Keratinocyte (primary cell): ENCODE results near the gene MZT2B. TPM values are rescaled to one million over a fixed set of nuclear protein-coding genes. Genes with fewer than 3 reads are reported as not detected.
"Not testable (repeated sequence)": the region's sequence is repeated elsewhere in the genome, so short reads cannot be mapped to it uniquely, and the experiment has no call there.

Experiments used
- DNase-seq: peaks from one replicate; pipeline ENCODE4 v3.0.0-alpha.2; 2011; ENCODE audit warnings: low read depth, missing footprints, low spot score
- FAIRE-seq: peaks from 2 replicates; lab custom pipeline; 2011; peaks lifted over from hg19 to GRCh38; lab: Jason Lieb, UNC
- H2AFZ ChIP-seq: 2 replicates; pipeline ENCODE4 v1.6.0; 2012; ENCODE audit warnings: low read length, control low read depth, inconsistent platforms; ENCODE audit not compliant: control insufficient read depth
- H3K27ac ChIP-seq: 2 replicates; pipeline ENCODE4 v1.5.1; 2011; ENCODE audit warnings: low read length; ENCODE audit not compliant: control insufficient read depth, insufficient read depth
- H3K27me3 ChIP-seq: 3 replicates; pipeline ENCODE4 v1.6.0; 2011; ENCODE audit warnings: low read length; ENCODE audit not compliant: control insufficient read depth, insufficient read depth; ENCODE audit errors: extremely low read depth
- H3K36me3 ChIP-seq, 2 experiments: 2 replicates in 1 of 2; 3 replicates in 1 of 2; pipeline ENCODE4 v1.5.1; 2011; ENCODE audit warnings: low read length in 2 of 2, mild to moderate bottlenecking in 1 of 2; ENCODE audit not compliant: control insufficient read depth in 2 of 2, insufficient read depth in 2 of 2; ENCODE audit errors: extremely low read depth in 1 of 2
- H3K4me1 ChIP-seq: 3 replicates; pipeline ENCODE4 v1.5.1; 2011; ENCODE audit warnings: low read length; ENCODE audit not compliant: control insufficient read depth, insufficient read depth; ENCODE audit errors: extremely low read depth
- H3K4me2 ChIP-seq: 3 replicates; pipeline ENCODE4 v1.6.0; 2011; ENCODE audit warnings: low read depth, low read length; ENCODE audit not compliant: control insufficient read depth, insufficient read depth; ENCODE audit errors: extremely low read depth
- H3K4me3 ChIP-seq, 3 experiments: fragments of 200-600 bp in 1 of 3; sonication (generic) in 1 of 3; 2 replicates in 2 of 3; 3 replicates in 1 of 3; pipeline ENCODE4 v1.5.1; 2011 to 2016; ENCODE audit warnings: low read length in 3 of 3, mild to moderate bottlenecking in 3 of 3, control low read depth in 2 of 3, inconsistent platforms in 1 of 3, low read depth in 1 of 3, mixed read lengths in 1 of 3, mixed run types in 1 of 3, moderate library complexity in 1 of 3; ENCODE audit not compliant: control insufficient read depth in 2 of 3, insufficient read depth in 2 of 3; ENCODE audit errors: extremely low read depth in 1 of 3
- H3K79me2 ChIP-seq: 2 replicates; pipeline ENCODE4 v1.6.0; 2012; ENCODE audit warnings: low read length; ENCODE audit not compliant: control insufficient read depth, insufficient read depth
- H3K9ac ChIP-seq: 3 replicates; pipeline ENCODE4 v1.6.0; 2011; ENCODE audit warnings: low read length; ENCODE audit not compliant: control insufficient read depth, insufficient read depth; ENCODE audit errors: extremely low read depth
- H3K9me1 ChIP-seq: 3 replicates; pipeline ENCODE4 v1.6.0; 2011; ENCODE audit warnings: low read length; ENCODE audit not compliant: control insufficient read depth, insufficient read depth; ENCODE audit errors: extremely low read depth
- H3K9me3 ChIP-seq: 2 replicates; pipeline ENCODE4 v1.5.1; 2012; ENCODE audit warnings: low read depth, low read length; ENCODE audit not compliant: control insufficient read depth
- H4K20me1 ChIP-seq: 3 replicates; pipeline ENCODE4 v1.6.0; 2011; ENCODE audit warnings: low read length; ENCODE audit not compliant: control insufficient read depth, insufficient read depth; ENCODE audit errors: extremely low read depth
- dilution Hi-C: fragments of 300-500 bp; cut with MboI; formaldehyde crosslinking; loops from one replicate; pipeline ENCODE4 v1.7.0; 2020; ENCODE audit warnings: low sequenced_read_pairs; ENCODE audit not compliant: extremely low pct_ligation_motif_present
- polyA plus RNA-seq, 5 experiments: library from polyadenylated mRNA; depleted of rRNA in 3 of 5; stranded (reverse) in 3 of 5; stranded (forward) in 1 of 5; unstranded in 1 of 5; fragments of >200 nt; gene quantifications; 1 replicate in 1 of 5; 2 replicates in 3 of 5; 3 replicates in 1 of 5; pipeline versions ENCODE4 v1.2.1 to v1.2.3, GENCODE V29; 2011 to 2012; ENCODE audit warnings: missing spikeins in 2 of 5, low read depth in 1 of 5, low replicate concordance in 1 of 5

MZT2B gene
- polyA plus RNA-seq, 1 donor (not counting 4 experiments of a cell fraction or from before 2014, with no cell fraction given): 133 TPM

GRCh38 chr2:130141002-130141401 is 41.1 kb upstream of the MZT2B start:
- H3K4me2 ChIP-seq, H3K9me3 ChIP-seq, H4K20me1 ChIP-seq, H3K4me1 ChIP-seq, H3K4me3 ChIP-seq, H3K9ac ChIP-seq, H3K27ac ChIP-seq, FAIRE-seq, H2AFZ ChIP-seq, DNase-seq, H3K36me3 ChIP-seq, H3K27me3 ChIP-seq, dilution Hi-C loops, H3K79me2 ChIP-seq, H3K9me1 ChIP-seq: not testable (repeated sequence)

- H2AFZ ChIP-seq, H3K27ac ChIP-seq, DNase-seq, H3K9ac ChIP-seq, H3K36me3 ChIP-seq, H4K20me1 ChIP-seq, H3K4me3 ChIP-seq, H3K79me2 ChIP-seq, H3K9me3 ChIP-seq, H3K4me1 ChIP-seq, FAIRE-seq, H3K4me2 ChIP-seq, H3K27me3 ChIP-seq, dilution Hi-C loops, H3K9me1 ChIP-seq: not testable (repeated sequence)
These were observed 40.3 kb upstream of the MZT2B start for GRCh38 chr2:130141645-130142370.

- H3K27ac ChIP-seq, H3K79me2 ChIP-seq, H3K4me3 ChIP-seq, H3K9me3 ChIP-seq, H3K4me1 ChIP-seq, H3K9me1 ChIP-seq, H3K27me3 ChIP-seq, H3K9ac ChIP-seq, H2AFZ ChIP-seq, dilution Hi-C loops, H4K20me1 ChIP-seq, DNase-seq, FAIRE-seq, H3K4me2 ChIP-seq, H3K36me3 ChIP-seq: not testable (repeated sequence)
These were observed 39.4 kb upstream of the MZT2B start for GRCh38 chr2:130142396-130143265.

- H3K36me3 ChIP-seq, H3K4me1 ChIP-seq, H4K20me1 ChIP-seq, dilution Hi-C loops, DNase-seq, FAIRE-seq, H3K27me3 ChIP-seq, H3K4me3 ChIP-seq, H3K4me2 ChIP-seq, H3K79me2 ChIP-seq, H2AFZ ChIP-seq, H3K9ac ChIP-seq, H3K27ac ChIP-seq, H3K9me3 ChIP-seq, H3K9me1 ChIP-seq: not testable (repeated sequence)
These were observed 38.6 kb upstream of the MZT2B start for GRCh38 chr2:130143266-130144039.
